Inflammatory macrophage treated with lipopolysaccharide for 1 hour (primary cell): ENCODE results near the gene RIN3.
A peak's percentile ranks its signal among the peaks of the same experiment; 100 is the strongest.

Source experiments
- DNase-seq, 2 donors: peaks; one replicate each; pipeline ENCODE4 v3.0.0-alpha.2; 2020 to 2022

The RIN3 gene

GRCh38 chr14:92726135-92726932 lies 212.8 kb downstream of the RIN3 start:
- DNase-seq: peak; percentile 81 to 87

- no peak for DNase-seq
These were observed 213.3 kb downstream of the RIN3 start for GRCh38 chr14:92726933-92727262.

DNA sequence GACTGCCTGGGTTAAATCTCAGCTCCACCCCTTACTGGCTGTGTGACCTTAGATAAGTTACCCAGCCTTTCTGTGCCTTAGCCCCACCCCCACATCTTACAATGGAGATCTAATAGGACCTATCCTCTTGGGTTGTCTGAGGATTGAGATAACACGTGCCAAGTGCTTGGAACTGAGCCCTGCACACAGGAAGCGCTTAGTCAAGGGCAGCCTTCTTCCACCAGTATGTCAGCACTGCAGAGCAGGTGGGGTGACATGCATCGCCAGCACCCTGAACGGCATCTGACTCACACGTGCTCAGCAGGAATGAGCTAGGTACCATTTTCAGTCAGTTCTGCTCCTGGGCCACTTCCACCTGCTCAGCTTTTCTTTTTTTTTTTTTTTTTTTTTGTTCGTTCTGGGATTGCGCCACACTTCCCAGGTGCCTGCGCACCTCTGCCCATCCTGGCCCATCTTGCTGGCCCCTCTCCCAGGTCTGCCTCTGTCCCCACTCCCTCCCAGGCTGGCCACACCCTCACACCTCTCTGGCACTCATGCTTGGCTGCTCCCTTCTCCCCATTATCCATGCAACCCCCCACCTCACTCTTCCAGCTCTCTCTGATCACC lies 215.3 kb downstream of the RIN3 start:
- DNase-seq: peak in 1 of 2 donors; percentile 22

DNA sequence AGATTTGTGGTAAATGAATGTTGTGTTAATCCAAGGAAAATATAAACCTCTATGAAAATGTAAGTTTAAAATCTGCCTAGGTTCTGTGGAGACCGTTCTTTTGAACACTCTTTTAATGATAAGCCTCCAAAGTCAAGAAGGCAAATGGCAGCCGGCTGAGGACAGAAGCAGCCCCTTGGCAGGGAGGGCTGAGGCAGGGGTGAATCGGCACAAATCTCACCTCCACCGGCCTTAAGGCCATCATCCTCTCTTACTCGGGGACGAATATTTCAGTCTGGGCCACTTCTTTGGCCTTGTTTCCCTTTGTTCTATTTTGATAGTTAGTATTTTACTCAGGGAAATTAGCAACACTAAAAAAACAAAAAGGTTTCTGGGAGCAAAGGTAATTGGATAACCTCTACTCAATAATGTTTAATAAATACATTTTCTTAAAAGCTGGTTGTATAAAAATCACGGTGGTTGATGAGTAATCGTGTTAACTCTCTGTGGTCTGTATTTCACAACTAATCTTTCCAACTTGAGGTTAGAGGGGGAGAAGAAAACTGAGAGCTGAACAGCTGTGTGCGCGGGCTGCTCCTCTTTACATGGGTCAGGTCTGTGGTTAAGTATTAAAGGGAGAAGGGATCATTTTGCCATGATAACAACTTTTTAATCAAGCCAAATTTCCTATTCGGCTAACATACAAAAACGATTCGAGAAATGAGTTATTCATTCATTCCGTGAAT lies 216.2 kb downstream of the RIN3 start:
- peak; percentile 58 to 61 for DNase-seq

- DNase-seq: peak; percentile 55 to 71
These were observed 218.1 kb downstream of the RIN3 start for GRCh38 chr14:92731622-92732115.

DNA sequence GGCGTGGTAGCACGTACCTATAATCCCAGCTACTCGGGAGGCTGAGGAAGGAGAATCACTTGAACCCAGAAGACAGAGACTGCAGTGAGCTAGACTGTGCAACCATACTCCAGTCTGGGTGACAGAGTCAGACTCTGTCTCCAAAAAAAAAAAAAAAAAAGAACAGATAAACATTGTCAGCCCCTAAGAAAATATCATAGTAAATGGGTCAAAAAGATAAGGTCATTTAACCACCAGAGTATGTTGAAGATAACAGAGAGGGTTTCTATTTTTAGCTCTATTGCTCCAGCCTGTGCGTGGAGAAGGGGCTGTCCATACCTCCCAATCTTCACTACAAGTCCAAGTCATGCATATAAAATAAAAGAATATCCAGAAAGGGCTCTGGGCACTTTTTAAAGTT lies 219.4 kb downstream of the RIN3 start:
- no peak for DNase-seq

DNA sequence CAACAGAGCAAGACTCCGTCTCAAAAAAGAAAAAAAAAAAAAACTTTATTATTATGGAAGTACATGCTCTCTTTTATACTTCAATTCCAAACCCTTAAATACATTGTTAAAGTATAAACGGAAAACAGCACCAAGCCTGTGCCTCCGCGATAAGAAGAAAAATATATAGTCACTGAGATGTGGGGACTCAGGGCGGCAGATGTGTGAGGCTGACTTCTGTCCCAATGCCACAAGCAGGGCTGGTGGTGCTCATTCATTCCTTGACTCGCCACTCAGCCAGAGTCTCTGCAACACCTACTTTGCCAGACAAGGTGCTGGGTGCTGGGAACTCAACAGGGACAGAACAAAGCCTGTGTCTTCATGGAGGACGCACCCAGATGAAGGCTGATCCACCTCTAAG lies 221.0 kb downstream of the RIN3 start:
- no peak for DNase-seq

GRCh38 chr14:92735344-92735743 lies 221.8 kb downstream of the RIN3 start:
- no peak for DNase-seq

DNA sequence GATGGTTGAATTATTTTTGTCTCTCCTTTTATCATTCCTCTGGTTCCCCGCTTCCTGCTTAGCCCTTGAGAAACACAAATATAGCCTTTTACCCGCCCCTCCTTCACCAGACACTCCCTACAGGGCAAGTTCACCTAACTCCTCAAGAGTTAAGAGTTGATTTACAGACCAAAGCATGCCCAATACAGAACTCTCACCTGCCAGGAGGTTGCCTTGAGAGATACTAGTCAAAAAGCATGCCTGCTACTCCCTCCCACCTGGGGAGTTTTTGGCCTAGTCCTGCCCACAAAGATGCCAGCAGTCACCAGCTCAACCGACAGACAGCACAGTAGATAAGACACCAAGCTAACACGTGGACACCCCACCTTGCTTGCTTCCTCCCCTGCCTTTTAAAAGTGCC lies 223.6 kb downstream of the RIN3 start:
- no peak for DNase-seq

DNA sequence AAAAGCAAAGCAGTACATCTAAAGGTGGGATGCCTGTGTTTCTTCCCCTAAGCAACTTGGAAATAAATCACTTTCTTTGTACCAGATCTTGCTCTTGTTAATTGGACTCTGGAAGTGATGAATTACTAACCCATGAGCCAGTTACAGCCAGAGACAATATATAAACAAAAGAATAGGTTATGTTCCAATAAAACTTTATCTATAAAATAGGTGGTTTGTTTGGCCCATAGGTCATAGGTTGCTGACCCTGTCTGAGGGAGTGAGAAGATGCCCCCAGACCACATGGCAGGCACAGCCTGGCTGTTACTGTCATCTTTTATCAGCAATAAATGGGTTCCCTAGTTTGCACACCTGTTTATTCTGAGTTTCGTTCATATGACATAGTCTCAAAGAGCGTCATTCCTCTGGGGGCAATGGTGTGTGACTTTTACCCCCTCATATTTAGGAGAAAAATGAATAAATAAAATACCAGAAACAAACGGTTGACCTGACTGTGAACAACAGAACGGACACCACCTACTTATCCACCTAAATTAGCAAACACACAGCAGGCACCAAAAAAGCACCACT lies 224.1 kb downstream of the RIN3 start:
- DNase-seq: no peak
